Right lobe of liver (tissue), 6 donors: ENCODE results near the gene OR10A2. TPM values are rescaled to one million over a fixed set of nuclear protein-coding genes. Genes with fewer than 3 reads are reported as not detected.

Experiments used
- ATAC-seq, 4 donors: fragments of 200-7000 bp; cut with Tn5 transposase; one replicate each; pipeline ENCODE4 v1.9.1; 2020; ENCODE audit warnings: mild to moderate bottlenecking in 4 of 4, moderate library complexity in 4 of 4
- DNase-seq, 3 donors: peaks; one replicate each; pipeline ENCODE4 v3.0.0-alpha.2; 2020
- H3K27ac ChIP-seq, 3 donors: fragments of 200-600 bp; one replicate each; pipeline ENCODE4 v1.8.0; 2022
- H3K27me3 ChIP-seq, 2 donors: fragments of 200-600 bp; one replicate each; pipeline ENCODE4 v1.8.0; 2022
- H3K36me3 ChIP-seq, 4 donors: fragments of 200-600 bp; sonication (generic) in 1 of 4; one replicate each; pipeline versions ENCODE4 v1.5.1 to v1.8.0; 2017 to 2022; ENCODE audit warnings: control low read depth in 1 of 4
- H3K4me1 ChIP-seq, 4 donors: fragments of 200-600 bp; sonication (generic) in 1 of 4; one replicate each; pipeline versions ENCODE4 v1.5.1 to v1.8.0; 2017 to 2022; ENCODE audit warnings: control low read depth in 1 of 4
- H3K4me3 ChIP-seq, 3 donors: fragments of 200-600 bp; one replicate each; pipeline ENCODE4 v1.8.0; 2022
- H3K9me3 ChIP-seq, 4 donors: fragments of 200-600 bp; sonication (generic) in 1 of 4; one replicate each; pipeline versions ENCODE4 v1.5.1 to v1.8.0; 2017 to 2022; ENCODE audit warnings: control low read depth in 1 of 4
- CTCF ChIP-seq, 4 donors: fragments of 200-600 bp in 3 of 4; fragments of 450-650 bp in 1 of 4; IDR thresholded peaks; one replicate each; pipeline versions ENCODE4 v1.5.1 to v1.8.0; 2016 to 2022; ENCODE audit warnings: antibody characterized with exemption in 4 of 4, mild to moderate bottlenecking in 2 of 4
- POLR2A ChIP-seq: fragments of 450-650 bp; IDR thresholded peaks from one replicate; pipeline ENCODE4 v1.6.1; 2017; ENCODE audit warnings: antibody characterized with exemption, mild to moderate bottlenecking
- WGBS: methylation state at CpG from one replicate; pipeline ENCODE4 v1.1.6; 2018; ENCODE audit warnings: low coverage, low lambda C conversion rate; ENCODE audit not compliant: insufficient coverage; ENCODE audit errors: missing lambda C conversion rate; 5-methylcytosine and 5-hydroxymethylcytosine counted together
- intact Hi-C, 2 donors: fragments of 100-400 bp; cut with DNase I; formaldehyde crosslinking; loops; one replicate each; pipeline versions ENCODE4 v1.11.2 to v1.14.1; 2022
- long read RNA-seq: library from polyadenylated mRNA; unstranded; transcript quantifications from one replicate; pipeline ENCODE4 v2.0.0, GENCODE V29; 2019
- total RNA-seq, 6 experiments: library from RNA; depleted of rRNA in 2 of 6; stranded (reverse); fragments of >200 nt in 2 of 6; fragmentation: NEBNext Ultra II Directional in 3 of 6; extraction: Animal tissue kit (Norgen Biotek cat#: 25700) in 3 of 6; gene quantifications; one replicate each; pipeline versions ENCODE4 v1.1.0 to v1.2.4, GENCODE V29; 2016 to 2023
- donor health status: DM: no; HTN: yes; CAD: no.
- donor health status: DM: no; HTN: no; CAD: no.
- donor health status: DM: no; HTN: no; CAD: no.
- donor health status: DM: no; HTN: yes; CAD: no.
- donor health status: DM: no; HTN: yes; CAD: no.

Gene OR10A2
- not detected for total RNA-seq
- long read RNA-seq = 0 reads

GRCh38 chr11:6862961-6863360, at the start of gene OR10A2:
OR10A2 (plus strand) TSS chr11:6863057; CDS start chr11:6869755, 6,698 bp downstream.
- Histone ChIP-seq H3K4me3 (no peak within 1 kb of the TSS), H3K4me1 (no peaks in the 10 kb centered on the region), H3K27me3 (no peaks in the 10 kb centered on the region), H3K9me3 (no peaks in the 10 kb centered on the region), H3K36me3 (no peaks in the 10 kb centered on the region), H3K27ac (no peak within 1 kb of the TSS)
- intact Hi-C loops = no loop called here
- WGBS = 18% methylated on average over 1 of the region's 1 CpG
- ATAC-seq (no peak), DNase-seq (no peak)
- TF ChIP-seq CTCF (IDR thresholded peaks at IDR 0.05) (no peak), POLR2A (no peak)

GRCh38 chr11:6813656-6814055, 49.2 kb upstream of the OR10A2 start:
- no peak for ATAC-seq
- no peak for DNase-seq
- Histone ChIP-seq H3K4me1 (no peaks in the 10 kb centered on the region), H3K9me3 (no peaks in the 10 kb centered on the region), H3K27me3 (no peaks in the 10 kb centered on the region), H3K27ac (no peak overlapping the region), H3K36me3 (no peaks in the 10 kb centered on the region), H3K4me3 (no peak overlapping the region)
- 60% methylated on average over 1 of the region's 2 CpGs for WGBS
- no peak for TF ChIP-seq POLR2A
- TF ChIP-seq CTCF (IDR thresholded peaks at IDR 0.05) = no peak
- intact Hi-C loops = no loop called here

- H3K27me3 ChIP-seq = no peaks in the 10 kb centered on the region
- ATAC-seq (peak in 1 of 4 donors; percentile 10), DNase-seq (no peak)
- TF ChIP-seq POLR2A = no peak
- TF ChIP-seq CTCF (IDR thresholded peaks at IDR 0.05) = no peak
- intact Hi-C loops = no loop called here
- no CpG with 5 or more reads among the region's 1 CpG for WGBS
- H3K4me3 ChIP-seq = no peak overlapping the region
- H3K9me3 ChIP-seq = no peaks in the 10 kb centered on the region
- no peaks in the 10 kb centered on the region for H3K36me3 ChIP-seq
- no peaks in the 10 kb centered on the region for H3K4me1 ChIP-seq
- H3K27ac ChIP-seq = no peak overlapping the region
Measured at GRCh38 chr11:6817694-6818093, 45.2 kb upstream of the OR10A2 start.

- intact Hi-C loops = no loop called here
- Histone ChIP-seq H3K4me1 (no peaks in the 10 kb centered on the region), H3K9me3 (no peaks in the 10 kb centered on the region), H3K27ac (no peak overlapping the region), H3K4me3 (no peak overlapping the region), H3K36me3 (no peaks in the 10 kb centered on the region), H3K27me3 (no peaks in the 10 kb centered on the region)
- TF ChIP-seq POLR2A = no peak
- TF ChIP-seq CTCF (IDR thresholded peaks at IDR 0.05) = no peak
- ATAC-seq (no peak), DNase-seq (no peak)
- 40% methylated on average over 2 of the region's 5 CpGs for WGBS
Measured at GRCh38 chr11:6818967-6819366, 43.9 kb upstream of the OR10A2 start.
